Erythroblast (primary cell): ENCODE results near the gene HOXD3.

ENCODE experiments used
- GATA1 ChIP-seq: IDR thresholded peaks from 2 replicates; pipeline ENCODE4 v1.6.1; 2011; ENCODE audit warnings: low read depth, mild to moderate bottlenecking, control low read depth, low read length, moderate library complexity
- POLR2A ChIP-seq: IDR thresholded peaks from 2 replicates; pipeline ENCODE4 v1.6.1; 2011; ENCODE audit warnings: mild to moderate bottlenecking, low read length

GRCh38 chr2:176213406-176213805, 56.3 kb downstream of the HOXD3 start:
- no peak for TF ChIP-seq POLR2A
- TF ChIP-seq GATA1: no peak
